ENCODE measurements around the gene BTN3A1.
A peak's percentile ranks its signal among the peaks of the same experiment; 100 is the strongest.
"Not testable (repeated sequence)": the region's sequence is repeated elsewhere in the genome, so short reads cannot be mapped to it uniquely, and the experiment has no call there.

BTN3A1 gene

GRCh38 chr6:26366504-26366903, 35.6 kb upstream of the BTN3A1 start:
- peak overlapping the region; percentile 32 for H3K4me3 ChIP-seq (ENCODE audit: low read depth, low read length)

GRCh38 chr6:26367114-26367513, 35.0 kb upstream of the BTN3A1 start:
- TF ChIP-seq CTCF (IDR thresholded peaks at IDR 0.05; ENCODE audit: borderline replicate concordance, insufficient read depth, low read depth, low read length): no peak
- no peak overlapping the region for H3K4me3 ChIP-seq (ENCODE audit: low read depth, low read length)

More at GRCh38 chr6:26366504-26366903, 35.6 kb upstream of the BTN3A1 start:
- no peak for TF ChIP-seq CTCF (IDR thresholded peaks at IDR 0.05; ENCODE audit: borderline replicate concordance, insufficient read depth, low read depth, low read length)

GRCh38 chr6:26371813-26372212, 30.3 kb upstream of the BTN3A1 start:
- H3K4me3 ChIP-seq (ENCODE audit: low read depth, low read length): not testable (repeated sequence)

GRCh38 chr6:26372308-26373144, 29.5 kb upstream of the BTN3A1 start:
- TF ChIP-seq CTCF (IDR thresholded peaks at IDR 0.05; ENCODE audit: borderline replicate concordance, insufficient read depth, low read depth, low read length): no peak
- H3K4me3 ChIP-seq (ENCODE audit: low read depth, low read length): no peak overlapping the region

GRCh38 chr6:26375270-26375669, 26.8 kb upstream of the BTN3A1 start:
- no peak for TF ChIP-seq CTCF (IDR thresholded peaks at IDR 0.05; ENCODE audit: borderline replicate concordance, insufficient read depth, low read depth, low read length)
- no peak overlapping the region for H3K4me3 ChIP-seq (ENCODE audit: low read depth, low read length)

- no peak overlapping the region for H3K4me3 ChIP-seq (ENCODE audit: low read depth, low read length)
- TF ChIP-seq CTCF (IDR thresholded peaks at IDR 0.05; ENCODE audit: borderline replicate concordance, insufficient read depth, low read depth, low read length): no peak
Measured at GRCh38 chr6:26377719-26378118, 24.4 kb upstream of the BTN3A1 start.

- H3K4me3 ChIP-seq (ENCODE audit: low read depth, low read length): not testable (repeated sequence)
Measured at GRCh38 chr6:26378143-26378542, 23.9 kb upstream of the BTN3A1 start.

- TF ChIP-seq CTCF (IDR thresholded peaks at IDR 0.05; ENCODE audit: borderline replicate concordance, insufficient read depth, low read depth, low read length): no peak
- no peak overlapping the region for H3K4me3 ChIP-seq (ENCODE audit: low read depth, low read length)
Measured at GRCh38 chr6:26379292-26379691, 22.8 kb upstream of the BTN3A1 start.
